ENCODE results near the gene DTNA. TPM values are rescaled to one million over a fixed set of nuclear protein-coding genes. Genes with fewer than 3 reads are reported as not detected.

DTNA gene
- total RNA-seq, 1 donor from 2014 or later, result 21.0 TPM

DNA sequence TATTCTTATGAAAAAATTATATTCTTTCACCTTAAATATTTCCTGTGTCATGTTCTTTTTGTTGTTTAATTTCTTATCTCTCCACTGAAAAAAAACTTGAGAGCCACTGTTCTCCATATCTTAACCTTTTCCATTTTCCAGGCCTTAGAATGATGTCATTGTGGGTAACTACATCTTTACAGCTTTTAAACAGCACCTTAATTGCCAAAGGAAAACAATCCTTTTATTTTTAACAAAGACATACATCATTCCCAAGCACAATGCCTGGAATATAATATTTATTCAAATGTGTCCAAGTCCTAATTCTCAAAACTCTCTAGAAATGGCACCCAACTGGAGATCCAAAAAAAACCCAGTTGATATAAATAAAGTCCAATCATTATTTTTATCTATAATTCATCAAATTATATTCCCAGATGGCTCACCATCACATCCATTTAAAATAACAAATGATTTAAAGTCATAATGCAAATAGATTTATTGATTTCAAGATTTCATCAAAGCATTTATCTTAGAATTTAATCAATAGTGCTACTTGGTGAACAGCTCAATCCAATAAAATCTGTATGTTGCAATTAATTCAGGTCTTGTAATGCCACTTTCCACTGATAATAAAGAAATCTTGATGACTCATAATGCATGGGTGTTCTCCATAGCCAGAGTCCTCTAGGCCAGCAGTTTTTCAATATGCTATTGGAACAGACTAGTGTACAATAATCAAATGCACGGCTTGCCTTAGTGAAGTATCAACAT, 224.0 kb downstream of the DTNA start:
- H3K4me1 ChIP-seq, result no peaks in the 10 kb centered on the region
- no peaks in the 10 kb centered on the region for H3K27me3 ChIP-seq (ENCODE audit: low read depth)
- intact Hi-C loops (cut with DNase I), result no loop called here
- TF ChIP-seq, protein P1, sequence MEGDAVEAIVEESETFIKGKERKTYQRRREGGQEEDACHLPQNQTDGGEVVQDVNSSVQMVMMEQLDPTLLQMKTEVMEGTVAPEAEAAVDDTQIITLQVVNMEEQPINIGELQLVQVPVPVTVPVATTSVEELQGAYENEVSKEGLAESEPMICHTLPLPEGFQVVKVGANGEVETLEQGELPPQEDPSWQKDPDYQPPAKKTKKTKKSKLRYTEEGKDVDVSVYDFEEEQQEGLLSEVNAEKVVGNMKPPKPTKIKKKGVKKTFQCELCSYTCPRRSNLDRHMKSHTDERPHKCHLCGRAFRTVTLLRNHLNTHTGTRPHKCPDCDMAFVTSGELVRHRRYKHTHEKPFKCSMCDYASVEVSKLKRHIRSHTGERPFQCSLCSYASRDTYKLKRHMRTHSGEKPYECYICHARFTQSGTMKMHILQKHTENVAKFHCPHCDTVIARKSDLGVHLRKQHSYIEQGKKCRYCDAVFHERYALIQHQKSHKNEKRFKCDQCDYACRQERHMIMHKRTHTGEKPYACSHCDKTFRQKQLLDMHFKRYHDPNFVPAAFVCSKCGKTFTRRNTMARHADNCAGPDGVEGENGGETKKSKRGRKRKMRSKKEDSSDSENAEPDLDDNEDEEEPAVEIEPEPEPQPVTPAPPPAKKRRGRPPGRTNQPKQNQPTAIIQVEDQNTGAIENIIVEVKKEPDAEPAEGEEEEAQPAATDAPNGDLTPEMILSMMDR (IDR thresholded peaks at IDR 0.05), result no peak
- DNase-seq, result no peak
- H3K36me3 ChIP-seq, result no peaks in the 10 kb centered on the region
- ATAC-seq, result no peak
- H3K9me3 ChIP-seq, result no peaks in the 10 kb centered on the region
- no peak overlapping the region for H3K27ac ChIP-seq
- no peak overlapping the region for H3K4me3 ChIP-seq

DNA sequence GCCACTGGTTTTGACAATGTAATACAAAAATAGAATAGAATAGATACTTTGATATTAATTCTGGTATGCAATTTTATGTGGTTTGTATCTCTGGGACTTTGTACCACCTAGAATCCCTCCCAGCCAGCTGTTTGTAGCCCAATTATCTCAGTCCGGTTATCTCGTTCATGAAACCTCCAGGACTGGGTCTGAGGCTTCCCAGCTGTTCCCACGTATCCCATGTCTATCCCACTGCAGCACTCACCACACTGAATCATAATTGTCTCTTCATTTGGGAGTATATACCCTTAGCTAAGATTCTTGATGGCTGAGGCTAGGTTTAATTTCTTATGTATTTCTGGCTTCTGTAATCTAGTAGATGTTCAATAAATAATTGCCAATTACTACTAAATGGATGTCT, 226.7 kb downstream of the DTNA start:
- Histone ChIP-seq H3K4me1 (no peaks in the 10 kb centered on the region), H3K36me3 (no peaks in the 10 kb centered on the region), H3K4me3 (no peak overlapping the region), H3K27ac (no peak overlapping the region), H3K27me3 (ENCODE audit: low read depth) (no peaks in the 10 kb centered on the region), H3K9me3 (no peaks in the 10 kb centered on the region)
- intact Hi-C loops (cut with DNase I), result no loop called here
- DNase-seq, result no peak
- no peak for ATAC-seq
- TF ChIP-seq, protein P1 (IDR thresholded peaks at IDR 0.05), result no peak

DNA sequence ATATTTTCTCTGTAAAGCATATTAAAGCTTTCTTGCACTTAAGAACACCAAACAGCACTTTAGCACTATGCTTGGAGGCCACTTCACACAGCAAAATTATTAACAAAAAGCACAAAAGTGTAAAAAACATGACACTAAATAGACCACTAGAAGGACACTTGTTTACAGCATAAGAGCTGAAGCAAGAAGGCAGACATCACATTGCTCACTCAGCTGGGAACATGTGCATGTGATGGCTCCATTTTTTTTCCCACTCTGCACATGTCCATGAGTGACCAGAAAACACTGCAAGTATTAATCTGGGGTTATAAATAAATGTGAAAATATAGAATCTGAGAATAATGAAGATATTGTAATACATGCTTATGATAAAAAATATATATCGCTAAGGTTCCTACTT, 228.0 kb downstream of the DTNA start:
- DNase-seq (no peak), ATAC-seq (no peak)
- no peaks in the 10 kb centered on the region for H3K9me3 ChIP-seq
- TF ChIP-seq, protein P1 (IDR thresholded peaks at IDR 0.05), result no peak
- H3K27me3 ChIP-seq (ENCODE audit: low read depth), result no peaks in the 10 kb centered on the region
- no peaks in the 10 kb centered on the region for H3K36me3 ChIP-seq
- H3K4me1 ChIP-seq, result no peaks in the 10 kb centered on the region
- intact Hi-C loops (cut with DNase I), result no loop called here
- no peak overlapping the region for H3K4me3 ChIP-seq
- no peak overlapping the region for H3K27ac ChIP-seq
